ENCODE results near the gene HOGA1.

The HOGA1 gene

DNA sequence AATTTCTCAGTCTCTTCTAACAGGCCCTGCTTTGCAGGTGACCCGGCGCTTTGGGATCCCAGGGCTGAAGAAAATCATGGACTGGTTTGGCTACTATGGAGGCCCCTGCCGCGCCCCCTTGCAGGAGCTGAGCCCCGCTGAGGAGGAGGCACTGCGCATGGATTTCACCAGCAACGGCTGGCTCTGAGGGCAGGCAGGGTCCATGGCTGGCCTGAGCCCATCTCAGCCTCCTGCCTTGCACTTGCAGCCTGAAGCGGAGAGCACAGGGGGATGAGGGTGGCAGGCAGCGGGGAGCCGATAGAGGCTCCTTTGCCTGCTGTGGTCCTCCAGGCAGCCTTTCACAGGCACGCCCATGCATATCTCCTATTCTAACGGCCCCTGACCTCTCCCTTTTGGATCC lies 27.3 kb downstream of the HOGA1 start:
- TF ChIP-seq GATA2 (IDR thresholded peaks at IDR 0.05; ENCODE audit: low read depth, low read length) (no peak), GATA3 (IDR thresholded peaks at IDR 0.05; ENCODE audit: low read depth, low read length) (no peak)

- TF ChIP-seq GATA2 (IDR thresholded peaks at IDR 0.05; ENCODE audit: low read depth, low read length) (no peak), GATA3 (IDR thresholded peaks at IDR 0.05; ENCODE audit: low read depth, low read length) (no peak)
These were observed 28.2 kb downstream of the HOGA1 start for GRCh38 chr10:97612386-97612785.

DNA sequence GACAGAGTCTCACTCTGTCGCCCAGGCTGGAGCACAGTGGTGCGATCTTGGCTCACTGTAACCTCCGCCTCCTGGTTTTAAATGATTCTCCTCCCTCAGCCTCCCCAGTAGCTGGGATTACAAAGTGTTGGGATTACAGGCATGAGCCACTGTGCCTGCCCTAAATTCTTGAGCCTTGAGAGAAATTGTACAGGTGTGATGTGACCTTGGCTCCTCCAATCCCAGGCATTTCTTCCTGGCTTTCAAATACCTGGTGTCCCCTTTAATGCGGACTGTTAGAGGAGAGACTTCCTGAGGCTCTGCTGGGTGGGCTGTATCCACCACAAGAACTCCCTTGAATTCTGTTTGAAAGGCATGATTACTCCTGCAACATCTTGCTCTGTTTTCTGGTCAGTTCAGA lies 34.1 kb downstream of the HOGA1 start:
- TF ChIP-seq GATA2 (IDR thresholded peaks at IDR 0.05; ENCODE audit: low read depth, low read length) (no peak), GATA3 (IDR thresholded peaks at IDR 0.05; ENCODE audit: low read depth, low read length) (no peak)

- no peak for TF ChIP-seq GATA3 (IDR thresholded peaks at IDR 0.05; ENCODE audit: low read depth, low read length)
- no peak for TF ChIP-seq GATA2 (IDR thresholded peaks at IDR 0.05; ENCODE audit: low read depth, low read length)
These were observed 34.5 kb downstream of the HOGA1 start for GRCh38 chr10:97618733-97619132.

DNA sequence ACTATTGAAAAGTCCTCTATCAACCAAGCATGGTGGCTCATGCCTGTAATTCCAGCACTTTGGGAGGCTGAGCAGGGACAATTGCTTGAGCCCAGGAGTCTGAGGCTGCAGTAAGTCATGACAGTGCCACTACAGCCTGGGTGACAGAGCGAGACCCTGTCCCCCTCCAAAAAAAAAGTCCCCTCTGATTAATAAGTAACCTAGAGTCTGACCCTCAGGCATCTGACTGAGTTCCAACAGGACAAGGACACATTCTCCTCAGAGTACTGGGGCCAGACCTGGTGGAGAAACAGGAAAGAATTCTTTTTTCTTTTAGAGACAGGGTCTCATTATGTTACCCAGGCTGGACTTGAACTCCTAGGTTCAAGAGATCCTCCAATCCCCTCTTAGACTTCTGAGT lies 39.1 kb downstream of the HOGA1 start:
- TF ChIP-seq GATA2 (IDR thresholded peaks at IDR 0.05; ENCODE audit: low read depth, low read length) (no peak), GATA3 (IDR thresholded peaks at IDR 0.05; ENCODE audit: low read depth, low read length) (no peak)

DNA sequence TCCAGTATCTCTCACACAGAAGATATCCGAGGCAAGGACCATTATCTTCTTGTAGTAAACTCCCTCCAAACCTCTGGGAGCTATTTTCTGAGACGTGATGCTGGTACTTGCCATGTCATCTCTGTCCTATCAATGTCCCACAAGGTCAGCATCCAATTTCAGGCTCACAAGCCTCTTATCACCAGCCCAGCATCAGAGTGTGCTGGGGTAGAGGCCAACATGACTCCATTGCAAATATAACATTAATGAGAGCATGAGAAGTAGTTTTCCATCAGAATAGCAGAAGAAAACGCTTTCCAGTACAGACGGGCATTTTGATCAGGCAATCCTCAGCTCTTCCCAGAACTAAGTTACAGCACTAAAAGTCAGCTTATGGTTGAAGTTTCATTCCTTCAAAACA lies 43.5 kb downstream of the HOGA1 start:
- TF ChIP-seq GATA3 (IDR thresholded peaks at IDR 0.05; ENCODE audit: low read depth, low read length) (no peak), GATA2 (IDR thresholded peaks at IDR 0.05; ENCODE audit: low read depth, low read length) (no peak)

GRCh38 chr10:97628228-97628627 lies 44.0 kb downstream of the HOGA1 start:
- TF ChIP-seq GATA3 (IDR thresholded peaks at IDR 0.05; ENCODE audit: low read depth, low read length) (no peak), GATA2 (IDR thresholded peaks at IDR 0.05; ENCODE audit: low read depth, low read length) (no peak)

GRCh38 chr10:97629289-97629688 lies 45.1 kb downstream of the HOGA1 start:
- TF ChIP-seq GATA2 (IDR thresholded peaks at IDR 0.05; ENCODE audit: low read depth, low read length) (no peak), GATA3 (IDR thresholded peaks at IDR 0.05; ENCODE audit: low read depth, low read length) (no peak)

GRCh38 chr10:97631098-97631497 lies 46.9 kb downstream of the HOGA1 start:
- TF ChIP-seq GATA3 (IDR thresholded peaks at IDR 0.05; ENCODE audit: low read depth, low read length), result no peak
- no peak for TF ChIP-seq GATA2 (IDR thresholded peaks at IDR 0.05; ENCODE audit: low read depth, low read length)

DNA sequence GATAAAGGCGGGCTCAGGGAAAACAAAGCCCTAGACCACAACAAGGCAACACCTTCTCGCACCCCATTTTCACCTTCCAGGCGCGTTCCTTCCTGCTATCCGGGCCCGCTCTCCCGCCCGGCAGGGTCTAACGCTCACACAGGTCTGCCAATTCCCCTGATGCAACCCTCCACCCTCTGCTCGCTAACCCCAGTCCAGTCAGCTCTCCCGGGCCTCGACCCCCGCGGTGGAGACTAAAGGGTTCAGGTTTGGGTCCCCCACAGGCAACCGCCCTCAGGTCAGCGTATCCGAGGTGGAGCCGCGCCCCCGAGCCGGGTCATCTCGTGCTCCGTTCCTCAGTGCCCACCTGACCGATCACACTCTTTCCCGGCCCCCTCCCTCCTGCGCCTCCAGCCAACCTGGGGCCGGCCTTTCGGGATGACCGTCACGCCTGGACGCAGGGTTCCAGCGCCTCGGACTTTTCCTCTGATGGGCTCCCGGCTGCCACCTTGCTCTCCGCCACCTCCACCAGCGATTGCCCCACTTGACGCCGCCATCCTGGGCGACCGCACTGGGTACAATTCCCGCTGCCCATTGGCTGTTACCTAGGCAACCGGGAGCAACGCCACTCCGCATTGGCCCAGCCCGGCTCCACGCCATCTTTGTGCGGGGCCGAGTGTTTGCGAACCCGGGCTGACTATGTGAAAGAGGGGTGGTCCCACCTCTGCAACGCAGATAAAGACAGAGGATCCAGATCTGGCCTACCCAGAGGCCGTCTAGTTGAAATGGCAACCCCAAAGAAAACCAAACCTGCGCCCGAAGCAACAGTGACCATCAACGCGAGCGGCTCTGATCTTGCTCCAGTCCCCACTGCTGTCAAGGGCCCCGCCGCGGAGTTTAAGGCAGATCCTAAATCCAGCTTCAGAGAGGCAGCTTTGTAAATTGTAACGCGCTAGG lies 49.0 kb downstream of the HOGA1 start, which contains the start of gene MORN4:
Gene MORN4 (minus strand): TSS at position 552 of the 936 bp plus-strand sequence. CDS start 13,847 bp downstream, outside the sequence.
- no peak for TF ChIP-seq GATA3 (IDR thresholded peaks at IDR 0.05; ENCODE audit: low read depth, low read length)
- peak; percentile 53; the same call in 1 of the 2 replicates for TF ChIP-seq GATA2 (IDR thresholded peaks at IDR 0.05; ENCODE audit: low read depth, low read length)

DNA sequence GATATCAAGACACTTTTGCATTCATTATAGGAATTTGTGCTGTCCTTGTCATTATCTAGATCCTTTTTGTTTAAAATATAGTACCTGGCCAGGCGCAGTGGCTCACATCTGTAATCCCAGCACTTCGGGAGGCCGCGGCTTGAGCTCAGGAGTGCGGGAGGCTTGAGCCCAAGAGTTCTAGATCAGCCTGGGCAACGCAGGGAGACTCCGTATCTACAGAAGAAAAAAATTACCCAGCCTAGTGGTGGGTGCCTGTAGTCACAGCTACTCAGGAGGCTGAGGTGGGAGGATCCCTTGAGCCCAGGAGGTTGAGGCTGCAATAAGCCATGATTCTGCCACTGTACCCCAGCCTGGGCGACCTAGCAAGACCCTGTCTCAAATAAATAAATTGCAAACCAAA lies 49.7 kb downstream of the HOGA1 start:
- TF ChIP-seq GATA2 (IDR thresholded peaks at IDR 0.05; ENCODE audit: low read depth, low read length) (no peak), GATA3 (IDR thresholded peaks at IDR 0.05; ENCODE audit: low read depth, low read length) (no peak)

DNA sequence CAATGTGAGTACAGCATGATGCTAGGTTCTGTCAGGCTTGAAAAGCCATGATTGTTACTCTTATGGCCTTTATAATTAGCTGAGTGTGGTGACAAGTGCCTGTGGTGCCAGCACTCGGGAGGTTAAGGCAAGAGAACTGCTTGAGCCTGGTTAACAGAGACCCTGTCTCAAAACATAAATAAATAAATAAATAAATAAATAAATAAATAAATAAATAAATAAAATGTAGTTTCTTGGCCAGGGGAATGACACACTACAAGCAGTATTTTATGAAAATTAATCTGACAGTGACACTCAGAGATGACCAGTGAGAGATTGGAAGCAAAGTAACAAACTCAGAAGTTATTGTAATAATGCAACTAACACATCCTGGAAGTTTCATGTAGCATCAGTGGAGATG lies 51.4 kb downstream of the HOGA1 start:
- TF ChIP-seq GATA2 (IDR thresholded peaks at IDR 0.05; ENCODE audit: low read depth, low read length) (no peak), GATA3 (IDR thresholded peaks at IDR 0.05; ENCODE audit: low read depth, low read length) (no peak)

- TF ChIP-seq GATA2 (IDR thresholded peaks at IDR 0.05; ENCODE audit: low read depth, low read length) (no peak), GATA3 (IDR thresholded peaks at IDR 0.05; ENCODE audit: low read depth, low read length) (no peak)
These were observed 56.1 kb downstream of the HOGA1 start, which contains the start of gene PI4K2A for GRCh38 chr10:97640174-97640867. Gene PI4K2A (plus strand): TSS chr10:97640671. CDS start chr10:97640743, 72 bp downstream.
